Panc1 (cell line): ENCODE data around the gene RBM7. TPM values are rescaled to one million over a fixed set of nuclear protein-coding genes. Genes with fewer than 3 reads are reported as not detected.

Experiments used
- ATAC-seq: fragments of 200-7000 bp; cut with Tn5 transposase; 2 replicates; pipeline ENCODE4 v1.9.1; 2020; ENCODE audit warnings: mild to moderate bottlenecking, moderate library complexity
- BruUV-seq: library from RNA; stranded (reverse); fragments of 400-500 nt; replicated peaks from 2 replicates; lab custom pipeline; 2021; lab: Mats Ljungman, UMichigan
- CTCF ChIA-PET: fragments of 300-600 bp; sonication (Branson Sonifier 250); formaldehyde crosslinking; loops from one replicate; lab custom pipeline; 2022; ENCODE audit warnings: antibody characterized with exemption; lab: Charles Lee
- POLR2A ChIA-PET: fragments of 300-600 bp; sonication (Branson Sonifier 250); formaldehyde crosslinking; loops from one replicate; lab custom pipeline; 2022; ENCODE audit warnings: antibody characterized with exemption; lab: Charles Lee
- DNase-seq: peaks from one replicate; pipeline ENCODE4 v3.0.0-alpha.2; 2010; ENCODE audit warnings: low read depth, low spot score
- H3K27ac ChIP-seq: 2 replicates; pipeline ENCODE4 v1.5.1; 2011; ENCODE audit warnings: mild to moderate bottlenecking, low read length, inconsistent platforms
- H3K27me3 ChIP-seq: fragments of 200-500 bp; sonication (Bioruptor generic); 2 replicates; pipeline ENCODE4 v1.6.0; 2014; ENCODE audit warnings: low read length, inconsistent platforms; ENCODE audit not compliant: control insufficient read depth, insufficient read depth
- H3K36me3 ChIP-seq: fragments of 200-500 bp; sonication (Bioruptor generic); 2 replicates; pipeline ENCODE4 v1.5.1; 2014; ENCODE audit warnings: inconsistent platforms, mild to moderate bottlenecking, low read length, moderate library complexity; ENCODE audit not compliant: control insufficient read depth, insufficient read depth
- H3K4me1 ChIP-seq: 2 replicates; pipeline ENCODE4 v1.5.1; 2011; ENCODE audit warnings: inconsistent platforms, mild to moderate bottlenecking, low read length, moderate library complexity; ENCODE audit not compliant: control insufficient read depth, insufficient read depth
- H3K4me3 ChIP-seq, 2 experiments: 2 replicates each; pipeline ENCODE4 v1.5.1; 2011 to 2012; ENCODE audit warnings: low read depth in 2 of 2, low read length in 2 of 2, mild to moderate bottlenecking in 2 of 2, inconsistent platforms in 1 of 2, moderate library complexity in 1 of 2
- H3K9me3 ChIP-seq: fragments of 200-500 bp; sonication (Bioruptor generic); 2 replicates; pipeline ENCODE4 v1.5.1; 2014; ENCODE audit warnings: low read depth, mild to moderate bottlenecking, inconsistent platforms, low read length, moderate library complexity; ENCODE audit not compliant: control insufficient read depth, insufficient read depth
- POLR2AphosphoS5 ChIP-seq: IDR thresholded peaks from 2 replicates; pipeline ENCODE4 v1.6.1; 2012; ENCODE audit warnings: mild to moderate bottlenecking, low read depth, low read length, moderate library complexity
- SIN3A ChIP-seq: IDR thresholded peaks from 2 replicates; pipeline ENCODE4 v1.6.1; 2012; ENCODE audit warnings: low read depth, mild to moderate bottlenecking, low read length, moderate library complexity, borderline replicate concordance; ENCODE audit not compliant: insufficient read depth
- TCF7L2 ChIP-seq: IDR thresholded peaks from 2 replicates; pipeline ENCODE4 v1.6.1; 2011; ENCODE audit warnings: mild to moderate bottlenecking, low read depth, low read length, inconsistent platforms
- in situ Hi-C: cut with HindIII; loops from 2 replicates; pipeline ENCODE4 v1.10.0; 2016; ENCODE audit warnings: low sequenced_read_pairs, low pct_unique_long_range_greater_than_20kb
- intact Hi-C: fragments of 100-400 bp; cut with micrococcal nuclease; formaldehyde crosslinking; loops from one replicate; pipeline ENCODE4 v1.10.0; 2022; ENCODE audit not compliant: unreplicated experiment
- total RNA-seq: library from RNA; stranded (reverse); gene quantifications from one replicate; pipeline ENCODE4 v1.2.1, GENCODE V29; 2021; ENCODE audit not compliant: unreplicated experiment
- TF ChIP-seq, protein P1 (sequence below): fragments of 450-650 bp; IDR thresholded peaks from 2 replicates; pipeline ENCODE4 v1.5.1; 2017; ENCODE audit warnings: mild to moderate bottlenecking
- TF ChIP-seq, protein P2 (sequence below), 2 experiments: IDR thresholded peaks; 2 replicates each; pipeline ENCODE4 v1.6.1; 2011 to 2012; ENCODE audit warnings: low read depth in 2 of 2, control low read depth in 1 of 2, low read length in 1 of 2, mild to moderate bottlenecking in 1 of 2, moderate library complexity in 1 of 2; ENCODE audit not compliant: insufficient read depth in 1 of 2

RBM7 gene
- total RNA-seq, 1 experiment from 2014 or later: 35.2 TPM

DNA sequence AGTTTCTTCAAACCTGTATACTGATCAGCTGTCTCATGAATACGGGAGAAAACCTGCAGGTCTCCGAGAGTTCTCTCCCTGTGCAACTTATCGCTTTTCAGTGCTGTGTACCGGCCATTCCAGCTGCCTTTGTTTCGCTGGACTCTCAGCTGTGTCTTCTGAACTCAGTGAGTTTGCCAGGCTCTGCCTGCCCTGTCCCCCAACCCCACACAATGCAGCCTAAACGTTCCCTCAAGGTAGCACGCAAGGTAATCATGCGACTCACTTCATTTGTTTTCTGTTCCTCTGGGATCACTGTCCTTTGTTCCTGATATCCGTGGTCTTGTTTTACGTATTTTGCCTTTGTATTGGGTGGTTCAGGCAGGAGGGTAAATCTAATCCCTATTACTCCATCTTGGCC lies 13.5 kb downstream of the RBM7 start:
- CTCF ChIA-PET: no interaction called here
- no peak for DNase-seq

DNA sequence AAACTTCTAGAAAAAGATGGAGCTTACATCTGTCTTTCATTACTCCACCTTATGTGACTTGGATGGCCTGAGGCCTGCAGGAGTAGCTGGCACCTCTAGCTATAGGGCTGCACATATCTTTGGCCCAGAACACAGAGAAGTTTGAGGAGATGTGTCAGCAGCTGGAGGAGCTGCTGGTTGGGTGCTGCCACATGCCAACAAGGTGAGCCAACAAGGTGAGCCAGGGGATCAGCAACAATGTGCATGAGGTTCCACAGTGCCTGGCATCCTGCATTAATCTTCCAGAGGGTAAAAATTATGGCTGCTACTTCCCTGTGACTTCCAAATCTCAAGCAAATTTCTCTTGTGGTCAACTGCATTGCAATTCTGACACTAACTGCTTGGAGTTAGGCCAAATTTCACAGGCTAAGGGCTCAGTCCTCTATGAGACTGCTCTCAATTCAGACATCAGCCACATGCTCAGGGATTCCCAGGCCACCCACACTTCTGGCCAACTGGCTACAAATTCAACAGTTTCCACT lies 16.0 kb downstream of the RBM7 start:
- BruUV-seq: no TSS peak
- intact Hi-C loops (no loop called here), in situ Hi-C loops (no loop called here)
- 0 out of 2 replicates have a peak, but pooled peaks cover 6% of the 10 kb centered on the region for H3K36me3 ChIP-seq
- no peaks in the 10 kb centered on the region for H3K27me3 ChIP-seq
- no peak overlapping the region for H3K27ac ChIP-seq
- ChIA-PET CTCF (no interaction called here), POLR2A (no interaction called here)
- TF ChIP-seq, protein P1, sequence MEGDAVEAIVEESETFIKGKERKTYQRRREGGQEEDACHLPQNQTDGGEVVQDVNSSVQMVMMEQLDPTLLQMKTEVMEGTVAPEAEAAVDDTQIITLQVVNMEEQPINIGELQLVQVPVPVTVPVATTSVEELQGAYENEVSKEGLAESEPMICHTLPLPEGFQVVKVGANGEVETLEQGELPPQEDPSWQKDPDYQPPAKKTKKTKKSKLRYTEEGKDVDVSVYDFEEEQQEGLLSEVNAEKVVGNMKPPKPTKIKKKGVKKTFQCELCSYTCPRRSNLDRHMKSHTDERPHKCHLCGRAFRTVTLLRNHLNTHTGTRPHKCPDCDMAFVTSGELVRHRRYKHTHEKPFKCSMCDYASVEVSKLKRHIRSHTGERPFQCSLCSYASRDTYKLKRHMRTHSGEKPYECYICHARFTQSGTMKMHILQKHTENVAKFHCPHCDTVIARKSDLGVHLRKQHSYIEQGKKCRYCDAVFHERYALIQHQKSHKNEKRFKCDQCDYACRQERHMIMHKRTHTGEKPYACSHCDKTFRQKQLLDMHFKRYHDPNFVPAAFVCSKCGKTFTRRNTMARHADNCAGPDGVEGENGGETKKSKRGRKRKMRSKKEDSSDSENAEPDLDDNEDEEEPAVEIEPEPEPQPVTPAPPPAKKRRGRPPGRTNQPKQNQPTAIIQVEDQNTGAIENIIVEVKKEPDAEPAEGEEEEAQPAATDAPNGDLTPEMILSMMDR: no peak
- TF ChIP-seq TCF7L2: no peak
- no peak for TF ChIP-seq POLR2AphosphoS5
- no peak for TF ChIP-seq SIN3A
- H3K9me3 ChIP-seq: no peaks in the 10 kb centered on the region
- ATAC-seq (no peak), DNase-seq (no peak)
- no peak overlapping the region for H3K4me3 ChIP-seq
- H3K4me1 ChIP-seq: no peaks in the 10 kb centered on the region

More for the DNA sequence above, 13.5 kb downstream of the RBM7 start:
- intact Hi-C loops (no loop called here), in situ Hi-C loops (no loop called here)
- ATAC-seq: no peak
- no TSS peak for BruUV-seq
- H3K9me3 ChIP-seq: no peaks in the 10 kb centered on the region
- peaks cover 9% of the 10 kb centered on the region for H3K36me3 ChIP-seq
- TF ChIP-seq TCF7L2 (no peak), SIN3A (no peak), POLR2AphosphoS5 (no peak)
- TF ChIP-seq, protein P1: no peak
- TF ChIP-seq, protein P2, sequence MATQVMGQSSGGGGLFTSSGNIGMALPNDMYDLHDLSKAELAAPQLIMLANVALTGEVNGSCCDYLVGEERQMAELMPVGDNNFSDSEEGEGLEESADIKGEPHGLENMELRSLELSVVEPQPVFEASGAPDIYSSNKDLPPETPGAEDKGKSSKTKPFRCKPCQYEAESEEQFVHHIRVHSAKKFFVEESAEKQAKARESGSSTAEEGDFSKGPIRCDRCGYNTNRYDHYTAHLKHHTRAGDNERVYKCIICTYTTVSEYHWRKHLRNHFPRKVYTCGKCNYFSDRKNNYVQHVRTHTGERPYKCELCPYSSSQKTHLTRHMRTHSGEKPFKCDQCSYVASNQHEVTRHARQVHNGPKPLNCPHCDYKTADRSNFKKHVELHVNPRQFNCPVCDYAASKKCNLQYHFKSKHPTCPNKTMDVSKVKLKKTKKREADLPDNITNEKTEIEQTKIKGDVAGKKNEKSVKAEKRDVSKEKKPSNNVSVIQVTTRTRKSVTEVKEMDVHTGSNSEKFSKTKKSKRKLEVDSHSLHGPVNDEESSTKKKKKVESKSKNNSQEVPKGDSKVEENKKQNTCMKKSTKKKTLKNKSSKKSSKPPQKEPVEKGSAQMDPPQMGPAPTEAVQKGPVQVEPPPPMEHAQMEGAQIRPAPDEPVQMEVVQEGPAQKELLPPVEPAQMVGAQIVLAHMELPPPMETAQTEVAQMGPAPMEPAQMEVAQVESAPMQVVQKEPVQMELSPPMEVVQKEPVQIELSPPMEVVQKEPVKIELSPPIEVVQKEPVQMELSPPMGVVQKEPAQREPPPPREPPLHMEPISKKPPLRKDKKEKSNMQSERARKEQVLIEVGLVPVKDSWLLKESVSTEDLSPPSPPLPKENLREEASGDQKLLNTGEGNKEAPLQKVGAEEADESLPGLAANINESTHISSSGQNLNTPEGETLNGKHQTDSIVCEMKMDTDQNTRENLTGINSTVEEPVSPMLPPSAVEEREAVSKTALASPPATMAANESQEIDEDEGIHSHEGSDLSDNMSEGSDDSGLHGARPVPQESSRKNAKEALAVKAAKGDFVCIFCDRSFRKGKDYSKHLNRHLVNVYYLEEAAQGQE (IDR thresholded peaks at IDR 0.05; ENCODE audit: insufficient read depth in 1 of 2, low read depth in 2 of 2, low read length in 1 of 2): no peak
- H3K27me3 ChIP-seq: no peaks in the 10 kb centered on the region
- H3K27ac ChIP-seq: no peak overlapping the region
- POLR2A ChIA-PET: no interaction called here
- no peaks in the 10 kb centered on the region for H3K4me1 ChIP-seq
- no peak overlapping the region for H3K4me3 ChIP-seq
